NCI-H2171 treated with DMSO at 0.1 percent for 48 hours (cell line): ENCODE measurements around the gene DMRTA1.
"Not testable (repeated sequence)": the region's sequence is repeated elsewhere in the genome, so short reads cannot be mapped to it uniquely, and the experiment has no call there.

Source experiments
- DNase-seq: peaks from one replicate; lab custom pipeline; 2025; lab: John Stamatoyannopoulos, UW

Gene DMRTA1

DNA sequence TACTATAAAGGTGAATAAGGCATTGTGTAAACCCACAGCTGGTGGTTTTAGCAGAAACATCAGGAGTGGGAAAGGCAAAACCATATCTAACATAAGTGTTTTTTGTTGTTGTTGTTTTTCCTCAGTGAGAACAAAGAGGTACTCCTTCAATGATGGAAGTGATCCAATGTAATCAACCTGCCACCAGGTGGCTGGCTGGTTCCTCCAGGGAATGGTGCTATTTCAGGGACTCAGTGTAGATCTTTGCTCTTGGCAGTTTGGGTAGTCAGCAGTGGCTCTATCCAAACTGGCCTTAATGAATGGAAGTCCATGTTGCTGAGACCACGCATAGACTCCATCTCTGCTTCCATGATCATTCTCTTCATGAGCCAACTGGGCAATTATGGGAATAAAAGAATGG, 10.8 kb downstream of the DMRTA1 start:
- DNase-seq: peak; percentile 42

DNA sequence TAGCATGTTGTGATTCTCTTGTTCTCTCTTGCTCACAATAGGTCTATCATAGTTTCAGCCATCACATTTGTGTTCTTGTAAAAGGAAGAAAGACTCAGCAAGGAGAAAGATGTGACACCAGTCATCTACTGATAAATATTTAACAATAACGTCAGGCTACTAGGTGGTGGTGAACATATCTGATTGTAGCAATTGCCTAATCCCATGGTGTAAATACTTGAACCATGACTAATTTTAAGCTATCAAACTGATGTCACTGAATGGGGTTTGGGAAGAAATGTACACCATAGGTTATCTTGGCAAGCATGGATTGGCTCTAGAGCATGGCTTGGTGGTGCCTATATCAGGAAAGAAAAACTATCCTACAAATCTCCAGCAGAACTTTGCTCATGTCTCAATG, 16.6 kb downstream of the DMRTA1 start:
- DNase-seq: no peak

DNA sequence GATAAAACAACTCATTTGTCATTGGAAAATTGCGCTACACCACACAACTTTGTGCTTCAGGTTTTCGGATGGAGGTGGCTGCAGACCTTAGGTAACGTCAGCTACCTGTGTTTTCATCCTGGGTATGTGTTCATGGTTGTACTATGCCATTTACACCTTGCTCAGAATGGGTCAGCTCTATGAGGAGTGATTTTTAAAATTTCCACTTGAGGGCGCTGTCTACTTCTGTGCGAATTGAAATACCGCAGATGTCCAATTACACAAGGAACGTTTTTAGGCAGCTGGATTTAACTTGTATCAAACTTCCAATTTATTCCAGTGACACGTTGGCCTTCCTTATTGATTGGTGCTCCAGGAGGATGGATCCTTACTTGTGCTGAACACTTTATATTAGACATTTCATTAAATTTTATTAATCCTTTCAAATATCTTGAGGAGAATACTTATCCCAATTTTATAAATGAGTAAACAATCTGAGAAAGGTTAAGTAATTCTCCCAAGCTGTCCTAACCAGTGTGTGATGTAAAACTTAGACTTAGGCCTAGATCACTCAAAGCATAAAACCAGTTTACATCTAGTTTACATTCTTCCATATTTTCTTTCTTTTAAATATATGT, 23.4 kb downstream of the DMRTA1 start:
- DNase-seq: peak; percentile 16

GRCh38 chr9:22481566-22481965, 34.9 kb downstream of the DMRTA1 start:
- DNase-seq: no peak

DNA sequence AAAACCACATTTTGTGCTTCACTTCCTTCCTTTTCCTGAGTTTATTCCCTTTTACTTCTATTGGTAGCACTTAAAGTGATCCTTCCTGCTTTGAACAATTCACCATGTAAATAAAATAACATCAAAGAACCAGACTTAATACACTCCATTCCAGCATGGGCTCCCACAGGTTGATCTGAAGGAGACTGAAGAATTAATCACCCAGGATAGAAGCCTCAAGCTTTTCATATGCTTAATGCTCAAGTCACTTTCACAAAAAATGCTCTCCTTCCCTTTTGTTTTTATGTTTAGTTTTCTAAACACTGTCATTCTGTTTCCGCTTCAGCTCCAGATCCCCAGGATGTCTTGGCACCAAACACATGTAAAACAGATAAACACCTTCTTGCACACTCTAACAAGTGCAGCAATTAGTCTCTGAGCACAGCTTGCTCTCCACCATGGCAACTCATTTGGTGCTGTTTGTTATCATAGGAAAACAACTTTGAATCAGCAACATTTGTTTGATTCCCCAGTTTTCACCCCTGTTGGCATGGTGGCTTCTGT, 37.0 kb downstream of the DMRTA1 start:
- DNase-seq: no peak

DNA sequence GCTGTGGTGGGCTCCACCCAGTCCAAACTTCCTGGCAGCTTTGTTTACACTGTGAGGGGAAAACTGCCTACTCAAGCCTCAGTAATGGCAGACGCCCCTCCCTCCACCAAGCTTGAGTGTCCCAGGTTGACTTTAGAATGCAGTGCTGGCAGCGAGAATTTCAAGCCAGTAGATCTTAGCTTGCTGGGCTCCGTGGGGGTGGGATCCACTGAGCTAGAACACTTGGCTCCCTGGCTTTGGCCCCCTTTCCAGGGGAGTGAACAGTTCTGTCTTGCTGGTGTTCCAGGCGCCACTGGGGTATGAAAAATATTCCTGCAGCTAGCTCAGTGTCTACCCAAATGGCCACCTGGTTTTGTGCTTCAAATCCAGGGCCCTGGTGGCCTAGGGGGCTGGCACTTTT, 49.6 kb downstream of the DMRTA1 start:
- DNase-seq: not testable (repeated sequence)
